ENCODE results near the gene FBXO21.
"Not testable (repeated sequence)": the region's sequence is repeated elsewhere in the genome, so short reads cannot be mapped to it uniquely, and the experiment has no call there.

Gene FBXO21

GRCh38 chr12:117202033-117202432 lies 11.8 kb upstream of the FBXO21 start:
- no peak for DNase-seq (ENCODE audit: low read depth)

GRCh38 chr12:117199956-117200744 lies 9.9 kb upstream of the FBXO21 start:
- DNase-seq (ENCODE audit: low read depth) = not testable (repeated sequence)

DNA sequence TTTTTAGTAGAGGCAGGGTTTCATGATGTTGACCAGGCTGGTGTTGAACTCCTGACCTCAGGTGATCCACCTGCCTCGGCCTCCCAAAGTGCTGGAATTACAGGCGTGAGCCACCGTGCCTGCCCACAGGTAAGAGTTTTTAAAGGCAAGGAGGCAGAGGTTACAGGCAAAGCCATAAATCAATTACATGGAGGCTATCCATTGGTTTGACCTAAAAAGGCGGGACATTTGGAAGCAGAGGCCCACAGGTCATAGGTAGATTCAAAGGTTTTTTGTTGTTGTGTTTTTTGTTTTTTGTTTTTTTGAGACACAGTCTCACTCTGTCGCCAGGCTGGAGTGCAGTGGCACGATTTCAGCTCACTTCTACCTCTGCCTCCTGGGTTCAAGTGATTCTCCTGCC lies 6.1 kb upstream of the FBXO21 start:
- DNase-seq (ENCODE audit: low read depth) = not testable (repeated sequence)

DNA sequence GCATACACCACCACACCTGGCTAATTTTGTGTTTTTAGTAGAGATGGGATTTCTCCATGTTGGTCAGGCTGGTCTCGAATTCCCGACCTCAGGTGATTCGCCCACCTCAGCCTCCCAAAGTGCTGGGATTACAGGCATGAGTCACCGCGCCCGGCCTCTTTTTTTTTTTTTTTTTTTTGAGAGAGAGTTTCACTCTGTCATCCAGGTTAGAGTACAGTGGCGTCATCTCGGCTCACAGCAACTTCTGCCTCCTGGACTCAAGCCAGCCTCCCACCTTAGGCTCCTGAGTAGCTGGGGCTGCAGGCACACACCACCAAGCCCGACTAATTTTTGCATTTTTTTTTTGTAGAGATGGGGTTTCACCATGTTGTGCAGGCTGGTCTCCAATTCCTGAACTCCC lies 4.8 kb upstream of the FBXO21 start:
- DNase-seq (ENCODE audit: low read depth) = not testable (repeated sequence)

DNA sequence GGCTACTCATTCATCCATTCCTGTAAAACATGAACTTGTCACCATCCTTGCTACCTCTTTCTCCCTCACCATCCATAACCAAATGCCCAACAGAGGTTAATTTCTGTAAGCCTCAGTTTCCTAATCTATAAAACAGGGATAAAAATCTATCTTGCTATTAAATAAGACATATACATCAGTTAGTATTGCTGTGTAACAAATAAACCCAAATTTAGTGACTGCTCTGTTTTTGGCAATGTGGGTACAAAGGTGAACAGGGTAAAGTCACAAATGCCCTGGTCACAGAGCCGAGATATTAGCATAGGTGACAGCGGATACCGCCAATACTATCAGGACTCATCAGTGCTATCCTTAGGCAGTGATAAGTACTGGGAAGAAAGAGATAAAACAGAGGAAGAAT lies 3.6 kb upstream of the FBXO21 start:
- no peak for DNase-seq (ENCODE audit: low read depth)

GRCh38 chr12:117192581-117192980 lies 2.3 kb upstream of the FBXO21 start:
- not testable (repeated sequence) for DNase-seq (ENCODE audit: low read depth)

DNA sequence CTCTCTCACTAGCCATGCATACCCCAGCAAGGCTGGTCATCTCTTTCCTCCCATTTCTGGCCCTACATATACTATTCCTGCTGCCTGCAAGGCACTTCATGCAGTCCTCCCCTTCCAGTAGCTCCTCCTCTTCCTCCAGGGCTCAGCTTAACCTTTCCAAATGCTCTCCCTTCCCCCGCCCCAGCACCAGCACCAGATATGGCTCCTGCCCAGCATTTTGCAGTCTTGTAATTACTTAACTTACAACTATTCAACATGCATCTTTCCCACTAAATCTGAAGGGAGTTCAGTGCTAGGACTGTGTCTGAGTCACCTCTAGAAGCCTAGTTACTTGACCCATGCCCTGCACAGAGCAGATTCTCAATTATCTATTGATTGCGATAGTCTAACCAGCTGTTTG lies 1.8 kb upstream of the FBXO21 start:
- DNase-seq (ENCODE audit: low read depth) = no peak

DNA sequence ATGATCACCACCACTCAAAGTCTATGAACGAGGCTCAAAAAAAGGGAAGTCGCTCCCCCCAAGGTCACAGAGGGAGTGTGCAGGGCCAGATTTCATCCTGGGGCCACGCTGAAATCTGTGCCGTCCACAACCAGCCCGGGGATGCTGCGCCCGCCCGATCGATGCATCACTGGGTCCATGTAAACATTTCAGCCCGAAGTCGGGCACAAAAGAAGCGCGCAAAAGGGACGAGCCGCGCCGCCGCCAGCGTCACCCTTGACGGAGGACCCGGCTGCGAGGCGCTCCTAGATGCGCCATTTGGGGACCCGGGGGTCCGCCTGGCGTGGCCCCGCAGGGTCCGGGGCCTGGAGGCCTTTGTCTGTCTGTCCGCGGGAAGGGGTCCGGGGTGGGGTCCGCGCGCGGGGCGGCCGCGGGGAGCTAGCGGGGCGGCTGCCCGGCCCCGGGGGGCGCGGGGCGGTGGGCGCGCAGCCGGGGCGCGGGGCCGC lies 503 bp downstream of the FBXO21 start:
- peak; percentile 11 for DNase-seq (ENCODE audit: low read depth)

DNA sequence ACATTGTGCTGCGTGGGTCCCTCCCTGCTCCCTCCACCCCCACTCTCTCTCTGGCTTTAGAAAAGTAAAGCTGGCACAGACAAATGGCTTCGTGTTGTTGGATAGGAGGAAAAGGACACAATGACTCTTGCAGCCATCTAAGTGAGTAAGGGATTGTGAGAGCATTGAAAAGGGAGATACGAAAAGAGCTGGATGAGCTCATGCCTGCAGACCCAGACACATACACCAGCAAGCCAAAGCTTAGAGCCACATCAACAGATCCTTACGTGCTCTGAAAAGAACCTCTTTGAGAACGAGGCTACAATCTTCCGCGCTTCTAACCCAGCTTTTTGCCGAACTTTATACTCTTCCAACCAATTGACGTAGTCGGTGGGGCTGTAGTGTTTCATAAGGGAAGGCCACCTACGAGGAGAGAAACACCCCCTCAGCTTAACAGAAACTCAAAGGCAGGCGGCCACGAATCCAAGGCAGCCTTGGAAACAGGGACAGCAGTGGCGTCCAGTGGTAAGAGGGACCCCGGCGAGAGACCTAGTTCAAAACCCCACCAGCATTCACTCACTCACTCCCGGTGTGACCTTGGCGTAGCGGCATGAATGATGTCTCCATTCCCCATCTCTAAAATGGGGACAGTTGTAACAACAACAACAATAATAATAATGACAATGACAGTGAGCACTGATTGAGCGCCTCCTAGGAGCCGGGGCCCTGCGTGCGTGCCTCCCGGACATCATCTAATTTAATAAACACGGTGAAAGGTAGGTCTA lies 1.1 kb downstream of the FBXO21 start:
- no peak for DNase-seq (ENCODE audit: low read depth)

GRCh38 chr12:117188121-117188665 lies 2.1 kb downstream of the FBXO21 start:
- DNase-seq (ENCODE audit: low read depth) = no peak

DNA sequence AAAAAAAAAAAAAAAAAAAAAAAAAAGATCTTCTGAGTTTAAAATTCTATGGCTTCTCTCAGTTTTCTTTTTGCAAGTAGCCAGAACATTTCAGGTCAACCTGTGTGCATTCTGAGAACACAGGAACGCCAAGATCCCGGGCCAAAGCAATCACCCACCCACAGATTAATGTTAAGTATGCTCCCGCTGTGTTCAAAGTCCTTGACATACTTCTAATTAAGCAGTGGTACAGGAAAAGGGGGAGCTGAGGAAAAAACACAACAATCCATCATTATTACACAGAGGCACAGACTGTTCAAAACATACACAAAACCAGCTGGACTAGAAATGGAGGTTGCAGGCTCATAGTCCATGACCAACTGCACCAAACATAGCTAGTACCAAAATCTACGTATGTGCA lies 2.8 kb downstream of the FBXO21 start:
- DNase-seq (ENCODE audit: low read depth) = no peak

DNA sequence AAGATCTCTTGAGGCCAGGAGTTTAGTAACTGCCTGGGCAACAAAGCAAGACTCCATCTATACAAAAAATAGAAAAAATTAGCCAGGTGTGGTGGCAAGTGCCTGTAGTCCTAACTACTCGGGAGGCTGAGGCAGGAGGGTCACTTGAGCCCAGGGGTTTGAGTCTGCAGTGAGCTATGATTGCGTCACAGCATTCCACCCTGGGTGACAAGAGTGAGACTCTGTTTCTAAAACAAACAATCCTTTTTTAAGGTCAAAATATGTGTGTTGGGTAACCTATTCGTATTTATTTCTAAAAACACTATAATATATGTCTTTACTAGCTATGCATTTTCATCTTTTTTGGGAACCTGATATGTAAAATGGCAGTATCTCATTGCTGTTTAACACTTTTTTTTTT lies 7.4 kb downstream of the FBXO21 start:
- no peak for DNase-seq (ENCODE audit: low read depth)

- DNase-seq (ENCODE audit: low read depth) = not testable (repeated sequence)
Observed at GRCh38 chr12:117181468-117181843, 8.8 kb downstream of the FBXO21 start.

- no peak for DNase-seq (ENCODE audit: low read depth)
Observed at GRCh38 chr12:117180758-117181467, 9.4 kb downstream of the FBXO21 start.

GRCh38 chr12:117178745-117179144 lies 11.5 kb downstream of the FBXO21 start:
- no peak for DNase-seq (ENCODE audit: low read depth)

- DNase-seq (ENCODE audit: low read depth) = no peak
Observed at GRCh38 chr12:117178301-117178700, 12.0 kb downstream of the FBXO21 start.

DNA sequence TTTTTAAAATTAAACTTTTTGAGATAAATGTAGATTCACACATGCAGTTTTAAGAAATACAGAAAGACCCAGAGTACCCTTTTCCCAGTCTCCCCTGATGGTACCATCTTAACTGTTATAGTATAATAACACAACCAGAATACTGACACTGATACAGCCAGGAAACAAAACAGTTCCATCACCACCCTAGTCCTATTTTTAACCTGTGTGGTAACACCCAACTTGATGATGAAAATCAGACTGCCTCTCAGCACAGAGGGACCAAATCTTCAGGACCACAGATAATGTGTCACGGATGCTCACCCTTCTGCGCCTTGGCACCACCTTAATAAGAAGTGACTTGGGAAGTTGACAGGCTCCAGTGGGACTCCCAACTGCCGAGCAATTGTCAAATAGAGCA lies 18.1 kb downstream of the FBXO21 start:
- no peak for DNase-seq (ENCODE audit: low read depth)

- no peak for DNase-seq (ENCODE audit: low read depth)
Observed at GRCh38 chr12:117171499-117172162, 18.6 kb downstream of the FBXO21 start.

GRCh38 chr12:117169548-117169947 lies 20.7 kb downstream of the FBXO21 start:
- DNase-seq (ENCODE audit: low read depth) = no peak

GRCh38 chr12:117168976-117169375 lies 21.3 kb downstream of the FBXO21 start:
- no peak for DNase-seq (ENCODE audit: low read depth)

DNA sequence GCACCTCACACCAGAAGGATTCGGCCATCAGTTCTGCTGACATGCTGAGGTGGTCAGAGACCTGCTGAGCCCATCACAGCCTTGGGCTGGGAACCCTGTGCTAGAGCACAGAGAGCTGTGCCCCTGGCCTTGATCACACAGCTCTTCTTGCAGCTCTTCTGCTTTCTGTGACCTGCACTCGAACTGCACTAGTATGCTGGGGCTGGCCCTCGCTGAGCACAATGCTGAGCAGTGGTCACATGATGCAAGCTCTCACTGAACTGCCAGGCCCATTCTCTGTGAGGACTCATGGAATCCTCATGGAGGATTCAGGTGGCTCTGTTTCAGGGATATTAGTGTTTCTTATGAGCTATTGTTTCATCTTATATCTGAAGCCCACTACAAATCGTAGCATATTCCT lies 22.5 kb downstream of the FBXO21 start:
- DNase-seq (ENCODE audit: low read depth) = no peak

GRCh38 chr12:117166107-117166506 lies 24.2 kb downstream of the FBXO21 start:
- DNase-seq (ENCODE audit: low read depth) = no peak
